NT2/D1 (cell line): ENCODE results near the gene LSMEM2.

Experiments
- DNase-seq: peaks from one replicate; pipeline ENCODE4 v3.0.0-alpha.2; 2011; ENCODE audit warnings: low read depth, low spot score
- H3K27me3 ChIP-seq: 2 replicates; pipeline ENCODE4 v1.6.0; 2011; ENCODE audit warnings: mild to moderate bottlenecking; ENCODE audit not compliant: insufficient read length, insufficient read depth
- H3K36me3 ChIP-seq: 2 replicates; pipeline ENCODE4 v1.6.1; 2011; ENCODE audit warnings: mild to moderate bottlenecking, low read length, mixed read lengths; ENCODE audit not compliant: insufficient read depth, insufficient read length
- H3K4me1 ChIP-seq: 2 replicates; pipeline ENCODE4 v1.5.1; 2011; ENCODE audit not compliant: insufficient read depth, insufficient read length
- H3K4me3 ChIP-seq: 2 replicates; pipeline ENCODE4 v1.5.1; 2011; ENCODE audit warnings: low read depth; ENCODE audit not compliant: insufficient read length
- H3K9ac ChIP-seq: 2 replicates; pipeline ENCODE4 v1.6.0; 2011; ENCODE audit warnings: low read depth; ENCODE audit not compliant: insufficient read length
- H3K9me3 ChIP-seq: 2 replicates; pipeline ENCODE4 v1.5.1; 2011; ENCODE audit warnings: mild to moderate bottlenecking, low read length; ENCODE audit not compliant: insufficient read depth
- SUZ12 ChIP-seq: IDR thresholded peaks from 2 replicates; pipeline ENCODE4 v1.6.1; 2011; ENCODE audit not compliant: insufficient read length, insufficient read depth; ENCODE audit errors: extremely low read depth
- YY1 ChIP-seq: IDR thresholded peaks from 2 replicates; pipeline ENCODE4 v1.6.1; 2011; ENCODE audit not compliant: insufficient read length, insufficient read depth
- ZNF274 ChIP-seq: IDR thresholded peaks from 2 replicates; pipeline ENCODE4 v1.6.1; 2011; ENCODE audit warnings: mild to moderate bottlenecking, low read depth, low read length

Gene LSMEM2

DNA sequence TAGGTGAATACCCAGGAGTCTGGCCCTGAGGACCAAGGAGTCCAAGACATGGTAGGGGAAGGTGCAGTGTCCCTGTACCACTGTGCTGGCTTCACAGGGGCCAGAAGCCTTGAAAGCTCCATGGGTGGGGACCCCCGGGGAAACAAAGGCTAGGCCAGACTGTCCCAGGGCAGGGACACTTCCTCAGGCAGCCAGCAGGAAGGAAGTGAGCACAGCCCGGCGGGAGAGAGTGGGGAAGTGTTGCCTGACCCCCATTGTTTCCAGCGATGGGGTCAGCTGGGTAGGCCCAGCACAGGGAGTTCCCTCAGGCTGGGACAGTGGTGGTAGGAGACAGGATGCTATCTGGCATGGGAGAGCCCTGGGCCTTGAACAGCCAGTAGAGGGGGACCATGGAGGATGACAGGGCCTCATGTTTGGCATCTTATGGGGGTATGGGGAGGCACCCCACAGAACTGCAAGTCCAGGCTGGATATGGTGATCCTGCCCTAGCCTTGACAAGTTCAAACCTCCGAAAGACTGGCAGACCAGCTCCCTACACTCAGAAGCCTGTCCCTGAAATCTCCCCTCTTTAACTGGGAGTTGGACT is 44.8 kb downstream of the LSMEM2 start:
- no peak overlapping the region for H3K9ac ChIP-seq
- H3K4me3 ChIP-seq, result no peak overlapping the region
- peaks cover 38% of the 10 kb centered on the region for H3K4me1 ChIP-seq
- H3K27me3 ChIP-seq, result no peaks in the 10 kb centered on the region
- DNase-seq, result no peak
- TF ChIP-seq ZNF274 (no peak), SUZ12 (no peak), YY1 (no peak)
- H3K36me3 ChIP-seq, result peaks cover 59% of the 10 kb centered on the region
- H3K9me3 ChIP-seq, result no peaks in the 10 kb centered on the region

DNA sequence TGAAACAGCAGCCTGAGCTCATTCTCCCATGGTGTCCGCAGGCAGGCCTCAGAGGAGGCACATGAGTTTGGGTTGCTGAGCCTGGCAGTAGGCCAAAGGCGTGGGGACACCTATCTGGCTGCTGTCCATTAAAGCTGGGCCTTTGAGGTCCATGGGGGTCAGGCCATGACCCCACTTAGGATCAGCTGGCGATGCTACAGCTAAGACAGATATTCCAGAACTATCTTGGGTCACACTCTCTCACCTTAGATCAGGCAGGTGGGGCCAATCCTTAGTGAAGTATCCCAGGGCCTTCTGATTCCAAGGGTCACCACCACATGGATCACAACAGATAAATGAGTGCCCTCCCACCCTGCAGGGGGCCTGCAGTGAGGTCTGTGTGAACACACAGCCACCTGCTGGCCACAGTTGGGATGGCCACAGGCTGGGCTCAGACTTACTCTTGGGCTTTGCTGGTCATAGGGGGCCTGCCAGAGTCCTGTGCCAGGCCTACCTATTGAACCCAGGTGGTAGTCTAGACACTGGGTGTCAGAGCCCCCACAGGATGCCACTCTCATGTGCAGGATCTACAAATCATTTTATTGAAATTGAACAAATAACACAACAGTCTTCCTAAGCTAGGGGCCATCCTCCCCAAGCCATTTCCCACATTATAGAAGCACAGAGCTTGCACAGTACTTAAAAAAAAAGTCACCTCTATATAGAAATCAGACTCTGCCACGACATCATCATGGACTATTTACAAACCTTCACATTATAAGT is 45.6 kb downstream of the LSMEM2 start:
- H3K4me1 ChIP-seq, result peaks cover 32% of the 10 kb centered on the region
- no peaks in the 10 kb centered on the region for H3K27me3 ChIP-seq
- H3K4me3 ChIP-seq, result no peak overlapping the region
- no peak overlapping the region for H3K9ac ChIP-seq
- peak; percentile 75 for DNase-seq
- TF ChIP-seq YY1 (no peak), SUZ12 (no peak), ZNF274 (no peak)
- H3K36me3 ChIP-seq, result peaks cover 57% of the 10 kb centered on the region
- no peaks in the 10 kb centered on the region for H3K9me3 ChIP-seq

DNA sequence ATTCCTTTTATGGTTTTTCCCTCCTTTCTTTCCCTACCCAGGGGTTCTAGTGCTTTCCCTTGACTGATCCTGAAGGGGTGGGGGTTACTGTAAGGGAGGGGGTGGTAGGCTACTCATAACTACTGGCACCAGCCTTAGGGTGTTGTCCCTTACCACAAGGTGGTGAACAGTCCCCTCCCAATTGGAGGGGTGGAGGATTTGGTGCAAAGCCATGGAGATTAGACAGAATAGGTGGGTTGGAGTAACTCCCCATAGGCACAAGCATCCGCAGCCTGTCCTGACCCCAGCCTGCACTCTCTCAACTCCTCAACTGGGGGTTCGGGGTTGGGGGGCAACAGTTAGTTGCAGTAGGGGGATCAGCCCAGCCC is 46.2 kb downstream of the LSMEM2 start:
- no peak overlapping the region for H3K4me3 ChIP-seq
- H3K27me3 ChIP-seq, result no peaks in the 10 kb centered on the region
- DNase-seq, result no peak
- H3K36me3 ChIP-seq, result peaks cover 57% of the 10 kb centered on the region
- no peak for TF ChIP-seq YY1
- TF ChIP-seq SUZ12, result no peak
- no peak for TF ChIP-seq ZNF274
- H3K9ac ChIP-seq, result no peak overlapping the region
- peaks cover 27% of the 10 kb centered on the region for H3K4me1 ChIP-seq
- no peaks in the 10 kb centered on the region for H3K9me3 ChIP-seq

DNA sequence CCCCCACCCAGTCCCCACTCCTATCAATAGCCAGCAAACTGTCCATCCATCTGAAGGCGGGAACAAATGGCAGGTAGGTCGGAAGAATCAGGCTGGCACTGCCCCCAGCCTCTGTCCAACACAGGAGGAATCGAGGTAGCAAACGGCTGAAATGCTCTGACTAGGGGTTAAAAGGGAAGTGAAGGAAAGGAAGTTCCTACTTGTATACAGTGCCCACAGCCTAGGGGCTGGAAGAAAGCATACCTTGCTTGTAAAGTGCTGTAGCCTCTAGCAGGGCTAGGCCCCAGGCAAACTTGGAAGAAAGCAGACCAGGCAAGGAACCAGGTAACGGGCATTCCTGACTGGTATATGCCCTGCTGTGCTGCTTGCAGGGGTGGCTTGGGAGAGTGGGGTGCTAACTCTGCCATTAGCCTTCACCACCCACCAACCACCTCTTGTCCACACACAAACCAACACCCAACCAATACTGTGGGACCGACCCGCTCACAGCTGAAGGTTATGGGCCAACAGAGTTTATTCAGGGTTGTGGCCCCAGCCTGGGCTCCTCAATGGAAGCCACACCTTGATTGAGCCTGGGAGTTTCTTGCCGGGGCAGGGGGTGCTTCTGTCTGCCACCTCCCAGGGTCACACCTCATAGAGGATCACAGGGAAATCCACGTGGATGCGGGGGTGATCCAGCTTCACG is 46.8 kb downstream of the LSMEM2 start:
- H3K9me3 ChIP-seq, result no peaks in the 10 kb centered on the region
- no peak for DNase-seq
- H3K27me3 ChIP-seq, result no peaks in the 10 kb centered on the region
- TF ChIP-seq ZNF274, result no peak
- TF ChIP-seq SUZ12, result no peak
- no peak for TF ChIP-seq YY1
- H3K9ac ChIP-seq, result peak overlapping the region; percentile 23
- peaks cover 57% of the 10 kb centered on the region for H3K36me3 ChIP-seq
- no peak overlapping the region for H3K4me3 ChIP-seq
- peaks cover 21% of the 10 kb centered on the region for H3K4me1 ChIP-seq

DNA sequence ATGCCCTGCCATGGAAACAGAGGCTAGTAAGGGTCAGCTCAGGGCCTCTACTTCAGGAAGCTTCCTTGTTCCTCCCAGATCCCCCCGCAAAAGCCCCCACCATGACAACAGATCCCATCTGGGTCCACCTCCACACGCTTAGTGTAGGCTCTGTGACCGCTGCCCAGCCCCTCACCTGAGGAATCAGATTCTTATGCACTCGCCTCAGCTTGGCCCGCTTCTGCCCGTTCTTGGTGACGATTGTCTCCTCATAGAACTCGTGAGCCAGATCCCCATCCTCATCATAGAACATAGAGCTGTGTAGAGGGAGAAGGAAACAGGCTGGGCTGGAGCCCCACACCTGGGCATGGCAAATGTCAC is 47.3 kb downstream of the LSMEM2 start:
- H3K4me3 ChIP-seq, result no peak overlapping the region
- H3K4me1 ChIP-seq, result peaks cover 21% of the 10 kb centered on the region
- H3K36me3 ChIP-seq, result peaks cover 60% of the 10 kb centered on the region
- TF ChIP-seq YY1 (no peak), SUZ12 (no peak), ZNF274 (no peak)
- DNase-seq, result no peak
- no peaks in the 10 kb centered on the region for H3K27me3 ChIP-seq
- peak overlapping the region; percentile 22 for H3K9ac ChIP-seq
- H3K9me3 ChIP-seq, result no peaks in the 10 kb centered on the region

DNA sequence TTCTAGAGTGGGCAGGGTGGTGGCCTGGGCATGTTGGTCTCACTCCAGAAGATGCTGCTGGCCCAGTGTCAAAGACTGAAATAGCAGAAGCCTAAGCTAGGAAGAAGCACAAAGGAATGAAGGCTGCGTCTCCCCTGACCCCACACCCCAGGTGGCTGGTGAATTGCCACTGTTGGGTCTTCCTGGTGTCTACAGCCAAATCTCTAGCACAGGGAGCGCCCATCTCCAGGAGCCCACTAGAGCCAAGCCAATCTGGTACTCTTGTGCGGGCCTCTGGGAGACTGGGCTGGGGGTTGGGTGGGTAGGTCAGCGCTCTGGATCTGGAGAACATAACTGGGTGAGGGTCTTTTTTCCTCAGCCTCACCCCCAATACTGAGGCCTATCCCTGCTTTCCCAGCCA is 48.2 kb downstream of the LSMEM2 start:
- H3K9me3 ChIP-seq, result no peaks in the 10 kb centered on the region
- no peak for DNase-seq

DNA sequence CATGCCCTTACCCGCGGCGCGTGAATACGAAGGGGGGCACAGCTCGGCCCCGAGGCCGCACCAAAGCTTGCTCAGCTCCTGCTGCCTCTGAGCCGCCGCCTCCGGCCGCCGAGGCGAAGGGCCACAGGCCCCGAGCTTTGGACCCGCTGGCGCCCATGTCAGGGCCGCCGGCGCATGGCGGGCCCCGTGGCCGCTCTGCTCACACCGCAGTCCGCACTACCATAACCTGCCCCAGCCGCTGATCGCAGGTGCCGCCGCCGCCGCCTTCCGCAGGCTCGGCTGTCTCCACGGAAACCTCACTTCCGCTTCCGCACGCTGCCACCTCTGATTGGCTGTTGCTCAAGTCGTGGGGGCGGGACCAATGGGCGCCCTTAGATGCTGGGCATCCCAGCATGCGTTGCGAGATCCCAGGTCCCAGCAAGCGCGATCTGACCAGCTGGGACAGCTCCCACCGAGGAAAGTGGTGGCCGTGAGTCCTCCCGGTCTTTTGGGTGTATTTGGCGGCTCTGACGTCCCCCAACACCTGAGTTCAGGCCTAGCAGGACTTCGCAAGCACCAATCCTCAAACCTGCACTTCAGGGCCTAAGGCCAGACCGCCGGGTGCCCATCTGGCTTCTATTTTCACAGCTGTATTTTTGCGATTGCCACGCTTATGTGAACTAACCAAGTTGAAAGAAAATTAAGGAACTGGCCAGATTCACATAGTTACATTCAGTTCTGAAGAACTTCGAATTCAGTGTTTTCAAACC is 49.2 kb downstream of the LSMEM2 start, which contains the start of gene TUSC2:
Gene TUSC2, minus strand, starts transcription at position 281 of the 749 bp plus-strand sequence. Its CDS starts 124 bp downstream, at position 157.
- peak within 1 kb of the TSS; percentile 94 for H3K9ac ChIP-seq
- peak within 1 kb of the TSS; percentile 95 for H3K4me3 ChIP-seq
- no peaks in the 10 kb centered on the region for H3K9me3 ChIP-seq
- H3K4me1 ChIP-seq, result peaks cover 14% of the 10 kb centered on the region
- TF ChIP-seq YY1 (no peak), SUZ12 (no peak), ZNF274 (no peak)
- no peaks in the 10 kb centered on the region for H3K27me3 ChIP-seq
- peak; percentile 98 for DNase-seq
- H3K36me3 ChIP-seq, result peaks cover 79% of the 10 kb centered on the region

More for the DNA sequence above, 48.2 kb downstream of the LSMEM2 start:
- Histone ChIP-seq H3K4me3 (peak overlapping the region; percentile 95), H3K36me3 (peaks cover 70% of the 10 kb centered on the region), H3K4me1 (peaks cover 21% of the 10 kb centered on the region), H3K27me3 (no peaks in the 10 kb centered on the region), H3K9ac (peak overlapping the region; percentile 94)
- no peak for TF ChIP-seq YY1
- no peak for TF ChIP-seq ZNF274
- no peak for TF ChIP-seq SUZ12
